22Rv1 (cell line): Measurements from ENCODE around the gene CFLAR.

Source experiments
- ZFX ChIP-seq: fragments of 450-650 bp; IDR thresholded peaks from 2 replicates; pipeline ENCODE4 v1.6.1; 2017; ENCODE audit warnings: antibody characterized with exemption, borderline replicate concordance
- TF ChIP-seq, protein P1 (sequence below): fragments of 450-650 bp; IDR thresholded peaks from 2 replicates; pipeline ENCODE4 v1.5.1; 2017; ENCODE audit warnings: mild to moderate bottlenecking

- TF ChIP-seq, protein P1, sequence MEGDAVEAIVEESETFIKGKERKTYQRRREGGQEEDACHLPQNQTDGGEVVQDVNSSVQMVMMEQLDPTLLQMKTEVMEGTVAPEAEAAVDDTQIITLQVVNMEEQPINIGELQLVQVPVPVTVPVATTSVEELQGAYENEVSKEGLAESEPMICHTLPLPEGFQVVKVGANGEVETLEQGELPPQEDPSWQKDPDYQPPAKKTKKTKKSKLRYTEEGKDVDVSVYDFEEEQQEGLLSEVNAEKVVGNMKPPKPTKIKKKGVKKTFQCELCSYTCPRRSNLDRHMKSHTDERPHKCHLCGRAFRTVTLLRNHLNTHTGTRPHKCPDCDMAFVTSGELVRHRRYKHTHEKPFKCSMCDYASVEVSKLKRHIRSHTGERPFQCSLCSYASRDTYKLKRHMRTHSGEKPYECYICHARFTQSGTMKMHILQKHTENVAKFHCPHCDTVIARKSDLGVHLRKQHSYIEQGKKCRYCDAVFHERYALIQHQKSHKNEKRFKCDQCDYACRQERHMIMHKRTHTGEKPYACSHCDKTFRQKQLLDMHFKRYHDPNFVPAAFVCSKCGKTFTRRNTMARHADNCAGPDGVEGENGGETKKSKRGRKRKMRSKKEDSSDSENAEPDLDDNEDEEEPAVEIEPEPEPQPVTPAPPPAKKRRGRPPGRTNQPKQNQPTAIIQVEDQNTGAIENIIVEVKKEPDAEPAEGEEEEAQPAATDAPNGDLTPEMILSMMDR: no peak
- TF ChIP-seq ZFX: no peak
Measured at GRCh38 chr2:201171259-201171814, 55.4 kb downstream of the CFLAR start.
